PC-9 (cell line): ENCODE measurements around the gene IGF2R. TPM values are rescaled to one million over a fixed set of nuclear protein-coding genes. Genes with fewer than 3 reads are reported as not detected.

ENCODE experiments used
- BruUV-seq: library from RNA; stranded (reverse); fragments of 400-500 nt; replicated peaks from 2 replicates; lab custom pipeline; 2021; lab: Mats Ljungman, UMichigan
- CTCF ChIA-PET: fragments of 300-600 bp; sonication (Branson Sonifier 250); formaldehyde crosslinking; loops from one replicate; lab custom pipeline; 2022; ENCODE audit warnings: antibody characterized with exemption; lab: Charles Lee
- POLR2A ChIA-PET: fragments of 300-600 bp; sonication (Branson Sonifier 250); formaldehyde crosslinking; loops from one replicate; lab custom pipeline; 2022; ENCODE audit warnings: antibody characterized with exemption; ENCODE audit not compliant: unreplicated experiment; lab: Charles Lee
- DNase-seq, 2 experiments: peaks; one replicate each; pipeline versions ENCODE4 v3.0.0 to v3.0.0-alpha.2; 2015 to 2022; ENCODE audit warnings: mixed read lengths in 1 of 2
- H2AFZ ChIP-seq: fragments of 200-600 bp; sonication (generic); 2 replicates; pipeline ENCODE4 v1.8.1; 2017; ENCODE audit warnings: antibody characterized with exemption
- H3F3A ChIP-seq: fragments of 200-600 bp; sonication (generic); 2 replicates; pipeline ENCODE4 v1.8.1; 2017; ENCODE audit warnings: antibody characterized with exemption, mild to moderate bottlenecking, low read depth; ENCODE audit not compliant: insufficient read depth
- H3K27ac ChIP-seq: fragments of 200-600 bp; sonication (generic); 2 replicates; pipeline ENCODE4 v1.6.1; 2016; ENCODE audit warnings: mixed run types
- H3K27me3 ChIP-seq: fragments of 200-600 bp; sonication (generic); 2 replicates; pipeline ENCODE4 v1.6.1; 2016; ENCODE audit warnings: low read depth, mixed run types; ENCODE audit not compliant: insufficient read depth
- H3K36me3 ChIP-seq: fragments of 200-600 bp; sonication (generic); 2 replicates; pipeline ENCODE4 v1.6.1; 2016; ENCODE audit warnings: low read depth, mixed run types
- H3K4me1 ChIP-seq: fragments of 200-600 bp; sonication (generic); replicated peaks from 2 replicates; pipeline ENCODE4 v1.6.1; 2016; ENCODE audit warnings: mixed run types; ENCODE audit not compliant: insufficient read depth
- H3K4me2 ChIP-seq: fragments of 200-600 bp; sonication (generic); 2 replicates; pipeline ENCODE4 v1.6.1; 2017; ENCODE audit warnings: mixed run types
- H3K4me3 ChIP-seq: fragments of 200-600 bp; sonication (generic); 2 replicates; pipeline ENCODE4 v1.6.1; 2016; ENCODE audit warnings: mixed run types
- H3K79me2 ChIP-seq: fragments of 200-600 bp; sonication (generic); 2 replicates; pipeline ENCODE4 v1.6.1; 2017; ENCODE audit warnings: low read depth, mixed run types
- H3K9me2 ChIP-seq: fragments of 200-600 bp; sonication (generic); 2 replicates; pipeline ENCODE4 v1.8.1; 2017; ENCODE audit warnings: mild to moderate bottlenecking; ENCODE audit not compliant: insufficient read depth
- H3K9me3 ChIP-seq: fragments of 200-600 bp; sonication (generic); 2 replicates; pipeline ENCODE4 v1.8.1; 2016; ENCODE audit warnings: low read depth; ENCODE audit not compliant: insufficient read depth
- H4K20me1 ChIP-seq: fragments of 200-600 bp; sonication (generic); 2 replicates; pipeline ENCODE4 v1.8.1; 2017; ENCODE audit not compliant: insufficient read depth
- EZH2 ChIP-seq: fragments of 200-600 bp; sonication (generic); IDR thresholded peaks from 2 replicates; pipeline ENCODE4 v1.8.0; 2017; ENCODE audit warnings: antibody characterized with exemption, low read depth
- intact Hi-C: fragments of 100-400 bp; cut with micrococcal nuclease; formaldehyde crosslinking; loops from one replicate; pipeline ENCODE4 v1.10.0; 2022; ENCODE audit not compliant: unreplicated experiment
- total RNA-seq: library from RNA; stranded (reverse); gene quantifications from 2 replicates; pipeline ENCODE4 v1.2.3, GENCODE V29; 2021
- TF ChIP-seq, protein P1 (sequence below): fragments of 200-600 bp; sonication (generic); conservative IDR thresholded peaks from 2 replicates; pipeline ENCODE4 v1.6.1; 2017; ENCODE audit warnings: mixed run types, antibody characterized with exemption, mild to moderate bottlenecking, moderate library complexity

IGF2R gene
- total RNA-seq, 1 experiment from 2014 or later, result 53.1 TPM

DNA sequence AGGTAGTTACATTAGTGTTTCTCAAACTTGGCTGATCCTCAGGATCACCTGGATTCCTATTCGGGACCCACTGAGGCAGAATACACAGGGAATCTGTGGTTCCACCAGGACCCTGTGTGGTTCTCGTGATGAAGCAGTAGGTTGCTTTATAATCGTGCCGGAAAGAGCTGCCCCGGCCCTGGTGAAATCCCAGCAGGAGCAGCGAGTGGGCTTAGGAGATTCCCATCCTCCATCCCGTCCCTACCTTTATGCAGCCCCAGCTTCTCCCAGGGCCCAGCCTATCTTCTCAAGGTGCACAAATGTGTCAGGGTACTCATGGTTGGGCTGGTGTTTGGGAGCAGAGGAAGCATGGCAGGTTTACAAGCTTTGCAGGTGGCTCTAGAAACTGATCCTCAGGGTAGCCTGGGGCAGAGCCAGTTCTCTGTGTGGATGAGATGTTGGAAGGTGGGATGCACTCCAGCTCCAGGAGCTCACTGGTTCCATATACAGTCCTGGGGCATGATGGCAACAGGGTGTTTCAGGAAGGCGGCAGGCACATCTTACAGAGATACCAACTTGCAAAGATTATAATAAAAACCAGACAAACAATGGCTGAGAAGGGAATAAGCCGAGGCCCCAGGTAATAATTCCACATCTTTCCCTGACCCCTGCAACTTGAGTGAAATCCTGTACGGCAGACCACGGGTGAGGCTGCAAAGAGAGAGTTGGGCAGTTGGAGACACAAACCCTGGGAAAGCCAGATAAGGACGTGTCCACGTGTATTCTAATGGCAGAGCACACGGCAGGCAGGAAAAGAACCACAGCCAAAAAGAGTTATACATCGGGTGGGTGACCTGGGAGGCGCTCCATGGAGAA, 158.6 kb downstream of the IGF2R start:
- Histone ChIP-seq H3K27me3 (no peaks in the 10 kb centered on the region), H4K20me1 (no peaks in the 10 kb centered on the region), H3K4me1 (no peaks in the 10 kb centered on the region), H3F3A (no peaks in the 10 kb centered on the region), H3K79me2 (no peaks in the 10 kb centered on the region), H2AFZ (no peak overlapping the region), H3K4me2 (no peak overlapping the region), H3K9me3 (no peaks in the 10 kb centered on the region), H3K27ac (no peak overlapping the region), H3K9me2 (no peaks in the 10 kb centered on the region), H3K4me3 (no peak overlapping the region), H3K36me3 (no peaks in the 10 kb centered on the region)
- intact Hi-C loops, result no loop called here
- TF ChIP-seq, protein P1, sequence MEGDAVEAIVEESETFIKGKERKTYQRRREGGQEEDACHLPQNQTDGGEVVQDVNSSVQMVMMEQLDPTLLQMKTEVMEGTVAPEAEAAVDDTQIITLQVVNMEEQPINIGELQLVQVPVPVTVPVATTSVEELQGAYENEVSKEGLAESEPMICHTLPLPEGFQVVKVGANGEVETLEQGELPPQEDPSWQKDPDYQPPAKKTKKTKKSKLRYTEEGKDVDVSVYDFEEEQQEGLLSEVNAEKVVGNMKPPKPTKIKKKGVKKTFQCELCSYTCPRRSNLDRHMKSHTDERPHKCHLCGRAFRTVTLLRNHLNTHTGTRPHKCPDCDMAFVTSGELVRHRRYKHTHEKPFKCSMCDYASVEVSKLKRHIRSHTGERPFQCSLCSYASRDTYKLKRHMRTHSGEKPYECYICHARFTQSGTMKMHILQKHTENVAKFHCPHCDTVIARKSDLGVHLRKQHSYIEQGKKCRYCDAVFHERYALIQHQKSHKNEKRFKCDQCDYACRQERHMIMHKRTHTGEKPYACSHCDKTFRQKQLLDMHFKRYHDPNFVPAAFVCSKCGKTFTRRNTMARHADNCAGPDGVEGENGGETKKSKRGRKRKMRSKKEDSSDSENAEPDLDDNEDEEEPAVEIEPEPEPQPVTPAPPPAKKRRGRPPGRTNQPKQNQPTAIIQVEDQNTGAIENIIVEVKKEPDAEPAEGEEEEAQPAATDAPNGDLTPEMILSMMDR, result no peak
- no peak for TF ChIP-seq EZH2
- CTCF ChIA-PET, result no interaction called here
- BruUV-seq, result no TSS peak
- DNase-seq, result no peak
- POLR2A ChIA-PET, result no interaction called here

DNA sequence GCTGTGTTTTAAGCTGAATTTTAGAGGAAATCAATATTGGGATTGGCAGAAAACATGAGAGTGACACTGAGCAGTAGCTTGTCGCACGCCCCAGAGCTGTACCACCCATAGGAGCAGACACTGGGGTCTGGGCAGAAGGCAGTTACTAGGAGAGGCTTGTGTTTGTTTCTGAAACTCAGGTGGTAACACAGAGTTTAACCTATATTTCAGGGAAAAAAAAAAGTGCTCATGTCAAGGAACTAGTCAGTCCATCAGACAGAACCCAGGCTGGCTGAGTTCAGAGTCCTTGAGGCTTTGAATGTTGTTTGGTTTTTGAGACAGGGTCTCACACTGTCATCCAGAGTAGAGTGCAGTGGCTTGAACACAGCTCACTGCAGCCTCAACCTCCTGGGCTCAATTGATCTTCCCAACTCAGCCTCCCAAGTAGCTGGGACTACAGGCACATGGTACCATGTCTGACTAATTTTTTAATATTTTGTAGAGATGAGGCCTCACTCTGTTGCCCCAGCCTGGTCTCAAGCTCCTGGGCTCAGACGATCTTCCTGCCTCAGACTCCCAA, 159.3 kb downstream of the IGF2R start:
- no peaks in the 10 kb centered on the region for H4K20me1 ChIP-seq
- H3K9me3 ChIP-seq, result no peaks in the 10 kb centered on the region
- H3K4me2 ChIP-seq, result no peak overlapping the region
- BruUV-seq, result no TSS peak
- CTCF ChIA-PET, result no interaction called here
- DNase-seq, result no peak
- POLR2A ChIA-PET, result no interaction called here
- TF ChIP-seq, protein P1, result no peak
- no peak for TF ChIP-seq EZH2
- H2AFZ ChIP-seq, result no peak overlapping the region
- H3K36me3 ChIP-seq, result no peaks in the 10 kb centered on the region
- no peaks in the 10 kb centered on the region for H3K79me2 ChIP-seq
- H3F3A ChIP-seq, result no peaks in the 10 kb centered on the region
- H3K9me2 ChIP-seq, result no peaks in the 10 kb centered on the region
- no peaks in the 10 kb centered on the region for H3K4me1 ChIP-seq
- H3K27ac ChIP-seq, result no peak overlapping the region
- H3K4me3 ChIP-seq, result no peak overlapping the region
- intact Hi-C loops, result no loop called here
- H3K27me3 ChIP-seq, result no peaks in the 10 kb centered on the region

DNA sequence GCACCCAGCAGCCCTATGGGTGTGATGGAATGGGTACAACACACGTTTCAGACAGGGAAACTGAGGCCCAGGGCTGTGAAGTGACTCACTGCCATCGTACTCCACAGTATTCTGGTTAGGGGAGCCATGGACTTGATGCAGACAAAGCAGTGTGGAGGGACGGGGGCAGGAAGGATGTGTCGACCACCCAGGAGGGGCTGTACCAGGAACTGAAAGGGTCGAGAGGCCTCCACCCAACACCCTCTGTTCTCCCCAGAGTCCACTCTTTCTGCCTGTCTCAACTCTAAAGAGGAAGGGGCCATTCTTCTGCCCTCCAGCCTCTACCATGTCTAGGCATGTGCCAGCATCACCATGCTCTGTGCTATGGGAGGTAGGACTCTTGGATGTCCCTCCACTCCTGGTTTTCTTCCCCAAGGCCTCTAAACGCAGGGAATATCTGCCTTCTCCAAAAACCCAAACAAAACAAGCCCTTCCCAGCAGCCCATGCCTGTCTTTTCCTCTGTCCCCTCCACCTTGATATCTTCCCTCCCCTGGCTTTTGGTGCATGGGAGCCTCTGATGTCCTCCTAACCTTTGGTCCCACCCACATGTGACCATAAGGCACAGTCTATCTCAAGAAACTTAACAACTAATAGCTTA, 160.1 kb downstream of the IGF2R start:
- ChIA-PET POLR2A (interaction anchor here (0.6 kb wide), 1 partner anchor 12 kb away, joined by 3 read pairs; no protein-coding TSS in a partner anchor), CTCF (no interaction called here)
- no peak for DNase-seq
- intact Hi-C loops, result no loop called here
- no peak overlapping the region for H3K4me3 ChIP-seq
- no peak overlapping the region for H3K4me2 ChIP-seq
- H3K36me3 ChIP-seq, result no peaks in the 10 kb centered on the region
- no peak overlapping the region for H2AFZ ChIP-seq
- no peak overlapping the region for H3K27ac ChIP-seq
- H3K4me1 ChIP-seq, result no peaks in the 10 kb centered on the region
- H3K79me2 ChIP-seq, result no peaks in the 10 kb centered on the region
- H4K20me1 ChIP-seq, result no peaks in the 10 kb centered on the region
- no peaks in the 10 kb centered on the region for H3K9me3 ChIP-seq
- no peaks in the 10 kb centered on the region for H3F3A ChIP-seq
- no peaks in the 10 kb centered on the region for H3K27me3 ChIP-seq
- no peak for TF ChIP-seq EZH2
- TF ChIP-seq, protein P1, result no peak
- no peaks in the 10 kb centered on the region for H3K9me2 ChIP-seq
- no TSS peak for BruUV-seq
